Activated CD4-positive, CD25-positive, alpha-beta regulatory T cell treated with anti-CD3 and anti-CD28 coated beads, Interleukin-2, amount 50 U/mL, for 16 hours (primary cell): ENCODE data around the gene CORO7.

Experiments
- DNase-seq: peaks from one replicate; pipeline ENCODE4 v3.0.0-alpha.2; 2020; ENCODE audit warnings: low read depth, low spot score

Gene CORO7

GRCh38 chr16:4372001-4372577 is 44.3 kb downstream of the CORO7 start:
- DNase-seq: no peak

- DNase-seq: peak; percentile 51
Measured at GRCh38 chr16:4371357-4372000, 44.9 kb downstream of the CORO7 start, which contains the start of gene VASN. Gene VASN, plus strand, starts transcription at chr16:4371848. Its CDS starts 9,030 bp downstream, at chr16:4380878.

- DNase-seq: no peak
Measured at GRCh38 chr16:4370570-4371356, 45.6 kb downstream of the CORO7 start.

- DNase-seq: no peak
Measured at GRCh38 chr16:4370151-4370550, 46.2 kb downstream of the CORO7 start.

- DNase-seq: no peak
Measured at GRCh38 chr16:4369007-4369733, 47.2 kb downstream of the CORO7 start.

- no peak for DNase-seq
Measured at GRCh38 chr16:4367393-4367856, 49.0 kb downstream of the CORO7 start.

GRCh38 chr16:4366016-4366415 is 50.4 kb downstream of the CORO7 start:
- no peak for DNase-seq

- no peak for DNase-seq
Measured at GRCh38 chr16:4365615-4366014, 50.8 kb downstream of the CORO7 start.

- no peak for DNase-seq
Measured at GRCh38 chr16:4365014-4365406, 51.4 kb downstream of the CORO7 start.

- no peak for DNase-seq
Measured at GRCh38 chr16:4364196-4365013, 52.0 kb downstream of the CORO7 start.

- DNase-seq: no peak
Measured at GRCh38 chr16:4362476-4363135, 53.8 kb downstream of the CORO7 start.

GRCh38 chr16:4361944-4362311 is 54.5 kb downstream of the CORO7 start:
- DNase-seq: no peak

GRCh38 chr16:4361033-4361943 is 55.1 kb downstream of the CORO7 start:
- DNase-seq: no peak

- DNase-seq: no peak
Measured at GRCh38 chr16:4360538-4361021, 55.8 kb downstream of the CORO7 start.

GRCh38 chr16:4359914-4360313 is 56.5 kb downstream of the CORO7 start:
- DNase-seq: no peak

- peak; percentile 58 for DNase-seq
Measured at GRCh38 chr16:4358831-4359561, 57.4 kb downstream of the CORO7 start.

- DNase-seq: no peak
Measured at GRCh38 chr16:4358236-4358635, 58.2 kb downstream of the CORO7 start.

GRCh38 chr16:4356820-4357219 is 59.6 kb downstream of the CORO7 start:
- DNase-seq: no peak
